GM12874 (cell line): ENCODE measurements around the gene RNPEPL1.

Experiments
- TF ChIP-seq, protein P1 (sequence below): IDR thresholded peaks from 2 replicates; pipeline ENCODE4 v1.5.1; 2011; ENCODE audit warnings: low read depth, mild to moderate bottlenecking, control low read depth, low read length, moderate library complexity; ENCODE audit not compliant: insufficient read depth

RNPEPL1 gene

GRCh38 chr2:240622531-240623235 lies 54.4 kb downstream of the RNPEPL1 start:
- TF ChIP-seq, protein P1, sequence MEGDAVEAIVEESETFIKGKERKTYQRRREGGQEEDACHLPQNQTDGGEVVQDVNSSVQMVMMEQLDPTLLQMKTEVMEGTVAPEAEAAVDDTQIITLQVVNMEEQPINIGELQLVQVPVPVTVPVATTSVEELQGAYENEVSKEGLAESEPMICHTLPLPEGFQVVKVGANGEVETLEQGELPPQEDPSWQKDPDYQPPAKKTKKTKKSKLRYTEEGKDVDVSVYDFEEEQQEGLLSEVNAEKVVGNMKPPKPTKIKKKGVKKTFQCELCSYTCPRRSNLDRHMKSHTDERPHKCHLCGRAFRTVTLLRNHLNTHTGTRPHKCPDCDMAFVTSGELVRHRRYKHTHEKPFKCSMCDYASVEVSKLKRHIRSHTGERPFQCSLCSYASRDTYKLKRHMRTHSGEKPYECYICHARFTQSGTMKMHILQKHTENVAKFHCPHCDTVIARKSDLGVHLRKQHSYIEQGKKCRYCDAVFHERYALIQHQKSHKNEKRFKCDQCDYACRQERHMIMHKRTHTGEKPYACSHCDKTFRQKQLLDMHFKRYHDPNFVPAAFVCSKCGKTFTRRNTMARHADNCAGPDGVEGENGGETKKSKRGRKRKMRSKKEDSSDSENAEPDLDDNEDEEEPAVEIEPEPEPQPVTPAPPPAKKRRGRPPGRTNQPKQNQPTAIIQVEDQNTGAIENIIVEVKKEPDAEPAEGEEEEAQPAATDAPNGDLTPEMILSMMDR: no peak

GRCh38 chr2:240623531-240624010 lies 55.3 kb downstream of the RNPEPL1 start:
- TF ChIP-seq, protein P1: no peak

DNA sequence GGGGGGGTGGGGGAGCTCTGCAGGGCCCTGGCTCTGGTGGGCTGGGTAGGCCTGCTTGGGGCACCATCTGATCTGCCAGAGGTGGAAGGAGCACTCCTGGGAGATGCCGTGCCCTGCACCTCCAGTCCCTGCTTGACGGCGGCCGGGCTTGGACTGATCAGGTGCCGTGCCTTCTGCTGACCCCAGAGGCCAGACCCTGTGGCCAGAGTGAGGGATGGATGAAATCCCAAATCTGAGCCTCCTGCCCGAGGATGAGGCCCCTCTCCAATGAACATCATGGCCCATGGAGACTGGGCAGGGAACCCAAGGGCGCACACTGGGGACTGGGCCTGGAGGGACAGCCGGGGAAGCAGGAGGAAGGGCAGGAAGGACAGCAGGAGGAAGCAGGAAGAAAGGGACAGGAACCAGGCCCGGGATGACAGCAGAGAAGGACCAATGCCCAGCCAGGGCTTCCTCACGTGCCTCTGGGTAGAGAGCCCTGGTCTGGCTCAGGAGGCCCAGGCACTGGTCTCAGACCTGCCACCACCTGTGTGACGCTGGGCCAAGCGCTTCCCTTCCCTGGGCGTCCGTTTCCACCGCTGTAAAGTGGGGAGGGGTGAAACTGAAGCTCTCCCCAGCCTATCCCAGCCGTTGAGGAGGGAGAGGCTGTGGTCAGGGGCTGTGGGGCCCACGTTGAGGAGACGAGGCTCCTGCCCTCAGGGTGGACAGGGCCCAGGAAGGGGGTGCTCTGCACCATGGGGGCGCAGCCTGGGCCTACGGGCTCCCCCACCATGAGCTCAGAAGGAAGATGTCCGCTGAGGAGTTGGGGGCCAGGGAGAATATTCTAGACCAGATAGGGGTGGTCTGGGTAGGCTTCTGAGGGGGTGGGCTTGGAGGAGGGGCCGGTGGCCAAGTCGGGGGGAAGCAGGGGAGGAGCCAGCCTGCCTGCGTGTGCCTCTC lies 56.0 kb downstream of the RNPEPL1 start:
- TF ChIP-seq, protein P1: no peak

- TF ChIP-seq, protein P1: 0 out of 2 replicates have a peak, but pooled peaks have one; percentile 14
Measured at GRCh38 chr2:240624950-240625621, 56.8 kb downstream of the RNPEPL1 start, which contains the start of gene GPR35. Gene GPR35, plus strand, starts transcription at chr2:240625480. Its CDS starts 4,473 bp downstream, at chr2:240629953.

GRCh38 chr2:240626531-240627300 lies 58.4 kb downstream of the RNPEPL1 start:
- TF ChIP-seq, protein P1: no peak

- TF ChIP-seq, protein P1: no peak
Measured at GRCh38 chr2:240627736-240628506, 59.6 kb downstream of the RNPEPL1 start.
